Mesothelial cell of epicardium (in vitro differentiated cells): ENCODE data around the gene CHST15. TPM values are rescaled to one million over a fixed set of nuclear protein-coding genes. Genes with fewer than 3 reads are reported as not detected.

Experiments
- DNase-seq, 2 experiments: peaks; one replicate each; pipeline ENCODE4 v3.0.0; 2021; ENCODE audit warnings: low spot score in 2 of 2; ENCODE audit not compliant: unreplicated experiment in 2 of 2
- H3K27ac Mint-ChIP-seq: 2 replicates; pipeline ENCODE4 v1.8.0; 2021; ENCODE audit warnings: mixed read lengths
- H3K27me3 Mint-ChIP-seq: 2 replicates; pipeline ENCODE4 v1.8.0; 2021; ENCODE audit warnings: low read depth, mixed read lengths
- H3K36me3 Mint-ChIP-seq: 2 replicates; pipeline ENCODE4 v1.8.0; 2021; ENCODE audit warnings: mixed read lengths
- H3K4me1 Mint-ChIP-seq: 2 replicates; pipeline ENCODE4 v1.8.0; 2021; ENCODE audit warnings: mixed read lengths
- H3K4me3 Mint-ChIP-seq: 2 replicates; pipeline ENCODE4 v1.8.0; 2021; ENCODE audit warnings: mild to moderate bottlenecking, moderate library complexity, mixed read lengths
- H3K9me3 Mint-ChIP-seq: 2 replicates; pipeline ENCODE4 v1.8.0; 2021; ENCODE audit warnings: mixed read lengths
- CTCF ChIP-seq: fragments of 200-600 bp; sonication (generic); IDR thresholded peaks from one replicate; pipeline ENCODE4 v1.5.0; 2021; ENCODE audit warnings: antibody characterized with exemption; ENCODE audit not compliant: unreplicated experiment
- total RNA-seq: library from RNA; stranded (reverse); gene quantifications from 3 replicates; pipeline ENCODE4 v1.2.1, GENCODE V29; 2021

The CHST15 gene
- total RNA-seq, 1 donor from 2014 or later, result 39.4 TPM

- H3K27me3 Mint-ChIP-seq, result peaks cover 63% of the 10 kb centered on the region
- H3K36me3 Mint-ChIP-seq, result peaks cover 1% of the 10 kb centered on the region
- H3K27ac Mint-ChIP-seq, result no peak overlapping the region
- no peak for DNase-seq
- H3K4me1 Mint-ChIP-seq, result peaks cover 17% of the 10 kb centered on the region
- H3K9me3 Mint-ChIP-seq, result peaks cover 14% of the 10 kb centered on the region
- no peak overlapping the region for H3K4me3 Mint-ChIP-seq
- TF ChIP-seq CTCF, result no peak
Observed at GRCh38 chr10:123991611-123992570, 101.5 kb downstream of the CHST15 start.

GRCh38 chr10:123990889-123991288, 102.5 kb downstream of the CHST15 start:
- Mint-ChIP-seq H3K36me3 (peaks cover 1% of the 10 kb centered on the region), H3K4me1 (peaks cover 15% of the 10 kb centered on the region), H3K4me3 (peak overlapping the region; percentile 26), H3K27ac (no peak overlapping the region), H3K27me3 (peaks cover 63% of the 10 kb centered on the region), H3K9me3 (peaks cover 15% of the 10 kb centered on the region)
- DNase-seq, result no peak
- no peak for TF ChIP-seq CTCF

GRCh38 chr10:123988694-123989093, 104.7 kb downstream of the CHST15 start:
- DNase-seq, result no peak
- Mint-ChIP-seq H3K4me3 (no peak overlapping the region), H3K36me3 (peaks cover 1% of the 10 kb centered on the region), H3K27me3 (peaks cover 56% of the 10 kb centered on the region), H3K4me1 (peaks cover 1% of the 10 kb centered on the region), H3K9me3 (peaks cover 30% of the 10 kb centered on the region), H3K27ac (no peak overlapping the region)
- TF ChIP-seq CTCF, result no peak

- Mint-ChIP-seq H3K36me3 (peaks cover 1% of the 10 kb centered on the region), H3K9me3 (peaks cover 36% of the 10 kb centered on the region), H3K4me1 (peaks cover 1% of the 10 kb centered on the region), H3K27me3 (peaks cover 56% of the 10 kb centered on the region), H3K4me3 (no peak overlapping the region), H3K27ac (no peak overlapping the region)
- no peak for DNase-seq
- no peak for TF ChIP-seq CTCF
Observed at GRCh38 chr10:123986736-123987135, 106.7 kb downstream of the CHST15 start.

- no peak overlapping the region for H3K27ac Mint-ChIP-seq
- DNase-seq, result no peak
- H3K36me3 Mint-ChIP-seq, result no peaks in the 10 kb centered on the region
- H3K27me3 Mint-ChIP-seq, result peaks cover 84% of the 10 kb centered on the region
- no peak for TF ChIP-seq CTCF
- H3K4me1 Mint-ChIP-seq, result peaks cover 13% of the 10 kb centered on the region
- H3K9me3 Mint-ChIP-seq, result peaks cover 17% of the 10 kb centered on the region
- H3K4me3 Mint-ChIP-seq, result no peak overlapping the region
Observed at GRCh38 chr10:123974406-123974805, 119.0 kb downstream of the CHST15 start.
